ENCODE measurements around the gene BCL7A. TPM values are rescaled to one million over a fixed set of nuclear protein-coding genes. Genes with fewer than 3 reads are reported as not detected.

Gene BCL7A
- total and polyA plus RNA-seq, 9 of the 15 experiments (the other 6 are each of a cell fraction or from before 2014, with no cell fraction given), result 0.25 to 21.9 (median 14.9) TPM

GRCh38 chr12:122064025-122064777 is 42.5 kb downstream of the BCL7A start (continued):
- TF ChIP-seq MXD1 (CRISPR knock-in tag; IDR thresholded peaks at IDR 0.05; ENCODE audit: borderline replicate concordance, poor library complexity, severe bottlenecking) (peak; percentile 50), PHF21A (IDR thresholded peaks at IDR 0.05; ENCODE audit: borderline replicate concordance, low read depth) (0 out of 2 replicates have a peak, but pooled peaks have one; percentile 33), CHAMP1 (IDR thresholded peaks at IDR 0.05) (no peak), KLF10 (CRISPR knock-in tag; IDR thresholded peaks at IDR 0.05) (no peak), ZBTB17 (CRISPR knock-in tag; IDR thresholded peaks at IDR 0.05) (peak; percentile 90), CTBP1 (IDR thresholded peaks at IDR 0.05; ENCODE audit: borderline replicate concordance) (peak; percentile 90), NR0B1 (IDR thresholded peaks at IDR 0.05; ENCODE audit: partially characterized antibody) (no peak), ZNF79 (CRISPR knock-in tag; IDR thresholded peaks at IDR 0.05; ENCODE audit: low read depth) (peak; percentile 57; the same call in 1 of the 2 replicates), TCF15 (CRISPR knock-in tag; IDR thresholded peaks at IDR 0.05) (peak; percentile 93), E2F8 (IDR thresholded peaks at IDR 0.05; ENCODE audit: low read depth, partially characterized antibody) (no peak), ESRRA (IDR thresholded peaks at IDR 0.05; ENCODE audit: borderline replicate concordance, low read depth) (peak; percentile 97), FOSL1 (tag; conservative IDR thresholded peaks at IDR 0.05) (no peak), CHD1 (IDR thresholded peaks at IDR 0.05; ENCODE audit: low read length) (peak; percentile 92), SMARCC2 (IDR thresholded peaks at IDR 0.05; ENCODE audit: low read depth) (no peak), SMAD3 (CRISPR knock-in tag; conservative IDR thresholded peaks at IDR 0.05) (peak; percentile 84), ZNF316 (IDR thresholded peaks at IDR 0.05) (no peak), POLR3A (IDR thresholded peaks at IDR 0.05; ENCODE audit: borderline replicate concordance, extremely low read depth, insufficient read depth, insufficient read length) (no peak), SMAD2 (IDR thresholded peaks at IDR 0.05; ENCODE audit: low read depth, low read length) (no peak), HOXB6 (CRISPR knock-in tag; IDR thresholded peaks at IDR 0.05; ENCODE audit: borderline replicate concordance) (no peak), SIN3B (IDR thresholded peaks at IDR 0.05; ENCODE audit: low read depth) (no peak; the same call in 1 of the 2 replicates)
